HG02870 (cell line): ENCODE data around the gene MRPS31.
"Not testable (repeated sequence)": the region's sequence is repeated elsewhere in the genome, so short reads cannot be mapped to it uniquely, and the experiment has no call there.

Experiments used
- ATAC-seq: cut with Tn5 transposase; IDR thresholded peaks from one replicate; pipeline ENCODE4 v1.9.1; 2021; ENCODE audit warnings: mild to moderate bottlenecking, moderate library complexity; ENCODE audit not compliant: unreplicated experiment

Gene MRPS31

DNA sequence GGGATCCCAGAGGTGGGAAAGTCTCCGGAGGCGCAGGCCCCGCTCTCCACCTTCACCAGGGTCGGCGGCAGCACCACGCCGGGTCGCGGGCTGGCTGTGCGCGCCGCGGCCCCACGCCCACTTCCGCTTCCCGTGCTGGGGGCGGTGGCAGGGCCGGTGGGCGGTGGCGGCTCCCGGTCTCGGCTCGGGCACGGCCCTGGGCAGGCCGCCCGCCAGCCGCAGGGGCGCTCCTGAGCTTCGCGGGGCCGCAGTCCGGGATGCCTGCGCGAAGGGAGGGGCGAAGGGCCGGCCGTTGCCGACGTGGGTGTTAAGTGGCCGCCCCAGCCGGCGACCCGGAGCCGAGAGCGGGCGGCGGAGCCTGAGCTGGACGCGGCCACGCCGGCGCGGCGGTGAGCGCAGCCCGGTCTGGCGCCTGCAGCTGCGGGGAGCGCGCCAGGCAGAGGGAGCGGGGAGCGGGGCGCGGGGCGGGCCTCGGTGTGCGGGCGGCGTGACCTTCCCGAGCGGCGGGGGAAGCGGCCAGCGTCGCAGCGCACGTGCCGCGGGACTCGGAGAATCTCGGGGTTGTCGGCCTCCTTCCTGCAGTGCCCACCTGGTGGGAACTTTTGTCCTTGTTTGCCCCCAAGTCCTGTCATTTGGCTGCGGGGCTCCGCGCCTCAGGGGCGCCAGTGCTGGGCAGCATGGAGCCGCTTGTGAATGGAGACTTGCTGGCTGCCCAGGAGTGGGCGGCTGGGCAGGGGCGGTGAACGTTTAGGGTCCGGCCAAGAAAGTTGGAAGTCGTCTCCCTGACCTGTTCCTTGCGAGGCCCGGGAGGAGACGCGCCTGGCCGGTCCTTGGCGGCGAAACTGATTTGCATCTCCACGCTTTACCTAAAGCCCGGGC is 18.5 kb upstream of the MRPS31 start, which contains the start of gene SLC25A15:
SLC25A15 (plus strand) TSS at position 337 of the 879 bp plus-strand sequence. CDS start 3,616 bp downstream, outside the sequence.
- peak; percentile 64 for ATAC-seq

DNA sequence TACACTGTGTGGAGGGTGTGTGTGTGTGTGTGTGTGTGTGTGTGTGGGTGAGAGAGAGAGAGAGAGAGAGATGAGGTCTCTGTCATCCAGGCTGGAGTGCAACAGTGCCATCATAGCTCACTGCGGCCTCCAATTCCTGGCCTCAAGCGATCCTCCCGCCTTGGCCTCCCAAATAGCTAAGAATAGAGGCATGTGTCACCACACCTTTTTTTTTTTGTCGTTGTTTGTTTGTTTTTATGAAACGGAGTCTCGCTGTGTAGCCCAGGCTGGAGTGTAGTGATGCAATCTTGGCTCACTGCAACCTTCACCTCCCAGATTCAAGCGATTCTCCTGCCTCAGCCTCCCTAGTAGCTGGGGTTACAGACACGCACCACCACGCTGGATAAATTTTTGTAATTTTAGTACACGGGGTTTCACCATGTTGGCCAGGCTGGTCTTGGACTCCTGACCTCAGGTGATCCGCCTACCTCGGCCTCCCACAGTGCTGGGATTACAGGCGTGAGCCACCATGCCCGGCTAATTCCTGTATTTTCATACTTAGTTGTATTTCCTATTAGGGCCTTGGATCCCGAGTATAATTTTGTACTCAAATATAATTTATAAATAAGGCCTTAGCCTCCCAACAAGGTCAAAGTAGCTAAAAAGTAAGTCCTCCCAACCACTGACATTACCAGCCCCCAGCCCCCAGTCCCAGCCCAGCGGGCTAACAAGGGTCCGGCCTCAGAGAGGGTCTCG is 17.7 kb upstream of the MRPS31 start:
- ATAC-seq, result not testable (repeated sequence)

DNA sequence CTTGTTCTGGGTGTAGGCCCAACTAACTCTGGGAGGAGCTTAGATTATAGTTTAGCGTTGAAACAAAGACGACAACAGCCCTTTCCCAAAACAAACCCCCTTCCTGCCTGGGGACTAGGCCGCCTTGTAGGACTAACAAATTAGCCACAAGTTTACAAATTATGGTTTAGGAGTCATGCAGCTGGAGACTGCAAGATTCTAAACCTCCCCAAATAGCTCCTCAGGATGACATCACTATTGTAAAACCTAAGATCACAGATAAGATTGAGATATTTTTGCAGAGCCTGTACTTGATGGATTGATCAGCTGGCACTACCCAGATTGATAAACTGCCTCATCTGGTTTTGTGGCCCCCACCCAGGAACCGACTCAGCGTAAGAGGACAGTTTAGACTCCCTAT is 16.1 kb upstream of the MRPS31 start:
- ATAC-seq, result no peak

DNA sequence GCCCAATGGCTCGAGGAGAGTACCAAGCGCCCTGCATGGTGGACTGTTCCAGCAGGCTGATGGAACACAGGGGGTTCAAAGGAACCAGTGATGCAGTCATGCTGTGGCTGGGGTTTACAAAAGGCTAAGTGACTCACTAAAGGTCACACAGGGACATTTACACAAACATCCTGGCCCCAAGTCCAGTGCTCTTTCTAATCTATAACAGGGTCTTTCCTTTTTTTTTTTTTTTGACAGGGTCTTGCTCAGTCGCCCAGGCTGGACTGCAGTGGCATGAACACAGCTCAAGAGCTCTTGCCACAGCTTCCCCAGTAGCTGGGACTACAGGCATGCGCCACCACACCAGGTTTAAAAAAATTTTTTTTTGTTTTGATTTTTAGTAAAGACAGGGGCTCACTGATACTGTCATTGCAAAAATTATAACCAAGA is 15.6 kb upstream of the MRPS31 start:
- no peak for ATAC-seq

DNA sequence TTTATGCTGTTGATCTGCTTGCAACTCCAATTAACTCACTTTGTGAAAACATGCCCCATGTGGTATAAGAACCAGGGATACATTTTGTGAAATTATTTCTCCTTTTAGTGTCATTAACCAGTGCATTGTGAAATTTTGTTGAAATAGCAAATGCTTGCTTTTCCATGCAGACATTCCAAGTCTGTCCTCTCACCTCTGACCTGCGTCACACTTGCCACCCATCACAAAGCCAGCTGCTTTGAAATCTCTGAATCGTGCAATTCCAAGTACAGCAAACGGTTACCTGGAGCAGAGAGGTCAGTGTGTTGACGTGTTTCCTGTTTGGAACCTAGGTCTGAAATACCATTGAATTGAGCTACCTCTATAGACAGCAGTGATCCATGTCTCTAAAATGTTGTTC is 13.6 kb upstream of the MRPS31 start:
- ATAC-seq, result no peak

DNA sequence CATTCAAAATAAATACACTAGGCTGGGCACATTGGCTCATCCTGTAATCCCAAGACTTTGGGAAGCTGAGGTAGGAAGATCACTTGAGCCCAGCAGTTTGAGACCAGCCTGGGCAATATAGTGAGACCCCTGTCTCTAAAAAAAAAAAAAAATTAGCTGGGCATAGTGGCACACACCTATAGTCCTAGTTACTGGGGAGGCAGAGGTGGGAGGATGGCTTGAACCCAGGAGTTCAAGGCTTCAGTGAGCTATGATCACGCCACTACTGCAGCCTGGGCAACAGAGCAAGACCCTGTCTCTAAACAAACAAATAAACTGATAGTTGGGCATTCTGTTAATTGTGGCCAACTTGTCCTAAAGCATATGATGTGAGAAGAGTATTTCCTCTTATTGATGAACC is 12.0 kb upstream of the MRPS31 start:
- ATAC-seq, result not testable (repeated sequence)

DNA sequence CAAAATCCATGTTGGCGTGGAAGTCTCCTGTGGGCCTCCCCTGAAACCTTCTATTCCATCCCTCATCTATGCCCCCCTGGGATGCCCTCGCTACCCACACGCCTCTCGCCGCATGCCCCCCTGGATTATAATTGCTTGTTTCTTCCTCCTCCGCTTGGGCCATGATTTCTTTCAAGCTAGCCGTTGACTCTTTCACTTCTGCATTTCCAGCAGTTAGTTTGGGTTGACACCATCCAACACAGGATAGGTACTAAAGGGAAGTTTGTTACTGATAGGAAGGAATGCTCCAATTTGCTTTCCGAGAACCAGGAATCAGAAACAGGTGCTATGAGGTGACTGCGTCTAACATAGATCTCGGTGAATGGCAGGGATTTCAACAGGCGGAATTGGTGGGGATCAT is 10.7 kb upstream of the MRPS31 start:
- no peak for ATAC-seq

DNA sequence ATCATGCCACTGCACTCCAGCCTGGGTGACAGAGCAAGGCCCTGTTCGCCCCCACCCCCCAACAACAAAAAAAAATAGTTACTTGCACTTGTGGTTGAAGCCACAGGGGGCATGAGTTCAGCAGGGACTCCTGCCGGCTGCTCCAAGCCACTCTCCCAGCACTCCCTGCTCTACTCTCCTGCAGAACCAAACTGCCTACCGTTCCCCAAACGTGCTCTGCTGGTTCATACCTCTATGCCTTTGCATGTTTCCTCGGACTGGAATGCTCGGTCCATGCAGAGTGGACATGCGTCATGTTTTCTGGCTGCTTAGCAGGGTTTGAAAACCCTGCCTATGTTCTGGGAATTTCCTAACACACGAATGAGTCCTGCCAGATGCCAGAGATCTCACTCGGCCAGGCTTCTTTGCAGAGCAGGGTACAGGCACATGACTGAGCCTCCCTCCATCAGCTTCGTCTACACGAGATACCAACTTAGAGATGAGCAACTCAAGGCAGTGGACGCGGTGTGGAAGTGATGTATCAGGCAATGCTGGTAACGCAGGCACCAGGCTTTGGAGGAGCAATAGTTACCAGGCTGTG is 9.9 kb upstream of the MRPS31 start:
- ATAC-seq, result no peak

DNA sequence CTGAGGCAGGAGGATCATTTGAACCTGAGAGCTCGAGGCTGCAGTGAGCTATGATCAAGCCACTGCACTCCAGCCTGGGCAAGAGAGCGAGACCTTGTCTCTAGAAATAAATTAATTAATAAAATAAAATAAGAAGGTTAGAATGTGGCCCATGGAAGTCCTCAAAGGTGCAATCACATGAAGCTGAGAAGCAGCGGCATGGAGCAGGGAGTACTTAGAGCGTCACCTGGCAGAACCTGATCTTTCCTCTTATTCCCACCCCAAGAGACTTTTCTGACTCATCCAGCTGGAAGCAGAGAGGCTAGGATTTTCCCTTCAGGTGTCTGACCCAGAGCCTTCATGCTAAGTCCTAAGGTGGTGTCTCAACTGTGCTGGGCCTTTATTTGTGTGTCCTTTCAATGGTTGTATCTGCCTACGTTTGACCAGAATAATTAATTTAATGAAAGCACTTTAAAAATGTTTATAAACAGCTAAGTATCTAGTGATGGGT is 8.9 kb upstream of the MRPS31 start:
- no peak for ATAC-seq

DNA sequence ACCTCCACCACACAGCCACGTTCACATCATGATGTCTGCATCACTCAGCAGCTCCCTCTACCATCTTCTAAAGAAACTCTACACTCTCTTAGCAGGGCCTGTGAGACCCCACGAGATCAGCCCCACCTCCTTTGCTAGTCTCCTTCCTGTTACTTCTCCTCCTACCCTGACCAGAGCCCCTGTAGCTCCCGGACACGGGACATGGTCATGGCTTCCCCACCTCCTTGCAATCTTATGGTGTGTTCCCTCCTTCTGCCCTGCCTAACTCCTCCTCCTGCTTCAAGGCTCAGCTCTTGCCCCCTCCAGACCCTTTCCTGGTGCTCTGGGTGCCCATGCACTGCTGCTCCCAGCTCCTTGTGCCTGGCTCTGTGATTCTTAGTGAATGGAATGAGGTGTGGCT is 8.1 kb upstream of the MRPS31 start:
- no peak for ATAC-seq

DNA sequence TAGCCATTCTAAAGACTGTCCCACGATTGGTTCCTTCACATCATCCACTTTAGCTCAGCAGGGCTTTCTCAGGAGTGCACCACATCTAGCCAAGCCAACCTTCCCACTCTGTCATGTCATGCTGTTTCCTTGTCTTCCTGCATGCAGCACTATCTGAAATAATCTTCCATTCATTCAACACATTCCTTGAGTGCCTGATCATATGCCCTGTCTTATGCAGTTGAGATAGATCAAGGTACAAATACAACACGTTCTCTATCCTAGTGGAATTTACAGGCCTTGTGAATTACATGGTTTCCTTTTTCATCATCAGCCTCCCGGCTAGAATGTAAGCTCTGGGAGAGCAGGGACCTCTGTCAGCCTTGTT is 6.8 kb upstream of the MRPS31 start:
- ATAC-seq, result no peak

DNA sequence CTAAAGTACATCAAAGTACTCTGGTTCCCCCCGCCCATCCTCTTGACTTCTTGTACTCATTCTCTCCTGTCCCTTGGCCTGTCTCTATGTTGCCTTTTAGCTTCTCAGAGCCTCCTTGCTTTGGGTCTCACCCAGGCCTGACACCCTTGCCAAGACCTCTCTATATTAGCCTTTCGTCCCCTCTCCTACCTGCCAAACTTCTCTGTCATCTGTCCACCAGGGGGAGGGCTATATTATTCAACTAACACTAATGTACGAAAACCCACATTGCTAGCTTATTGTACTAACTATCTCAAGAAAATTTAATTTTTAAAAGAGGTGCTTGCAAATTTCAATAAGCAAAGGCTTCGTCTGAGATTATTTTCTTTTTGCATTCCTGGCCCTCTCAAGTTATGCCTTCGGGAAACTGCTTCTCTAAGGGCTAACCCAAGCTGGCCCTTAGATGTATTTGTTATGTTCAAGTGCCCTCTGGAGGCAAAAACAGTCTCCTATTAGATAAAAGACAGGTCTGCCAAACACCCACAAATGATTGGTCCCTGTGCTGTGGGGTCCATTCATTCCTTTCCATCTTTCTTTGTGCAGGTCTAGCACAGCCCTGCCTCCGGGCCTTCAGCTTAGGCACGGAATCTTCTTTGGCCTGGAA is 6.3 kb upstream of the MRPS31 start:
- ATAC-seq, result peak; percentile 85

DNA sequence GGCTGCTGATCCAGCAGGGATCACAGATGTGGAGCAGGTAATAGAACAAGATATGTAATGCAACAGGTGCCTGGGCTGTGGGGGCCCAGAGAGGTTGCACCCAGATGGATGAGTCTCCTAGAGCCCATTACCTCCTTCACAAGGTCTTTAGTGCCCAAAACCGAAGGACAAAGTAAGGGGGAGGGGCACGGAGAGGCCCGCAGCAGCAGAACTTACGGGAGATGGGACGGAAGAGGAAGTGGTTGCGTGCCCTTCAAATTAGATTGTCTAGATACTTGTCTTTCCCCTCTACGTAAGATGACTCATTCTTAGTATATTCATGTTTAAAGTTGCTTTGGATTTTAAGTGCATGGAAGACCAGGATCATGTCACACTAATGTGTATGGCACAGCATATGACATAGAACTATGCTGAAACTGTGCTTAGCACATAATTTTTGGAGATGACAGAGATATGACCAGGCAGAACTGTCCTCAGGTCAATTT is 5.7 kb upstream of the MRPS31 start:
- ATAC-seq, result peak; percentile 52

DNA sequence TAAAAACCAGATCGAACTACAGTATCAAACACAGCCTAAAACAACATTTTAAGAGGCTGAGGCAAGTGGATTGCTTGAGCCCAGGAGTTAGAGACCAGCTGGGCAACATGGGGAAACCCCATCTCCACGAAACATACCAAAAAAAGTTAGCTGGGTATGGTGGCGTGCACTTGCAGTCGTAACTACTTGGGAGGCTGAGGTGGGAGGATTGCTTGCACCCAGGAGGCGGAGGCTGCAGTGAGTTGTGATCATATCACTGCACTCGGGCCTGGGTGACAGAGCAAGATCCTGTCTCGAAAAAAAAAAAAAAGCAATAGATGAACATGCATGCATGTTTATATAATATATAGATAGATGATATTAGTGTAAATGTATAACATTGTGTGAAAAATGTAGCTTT is 5.2 kb upstream of the MRPS31 start:
- ATAC-seq, result no peak

DNA sequence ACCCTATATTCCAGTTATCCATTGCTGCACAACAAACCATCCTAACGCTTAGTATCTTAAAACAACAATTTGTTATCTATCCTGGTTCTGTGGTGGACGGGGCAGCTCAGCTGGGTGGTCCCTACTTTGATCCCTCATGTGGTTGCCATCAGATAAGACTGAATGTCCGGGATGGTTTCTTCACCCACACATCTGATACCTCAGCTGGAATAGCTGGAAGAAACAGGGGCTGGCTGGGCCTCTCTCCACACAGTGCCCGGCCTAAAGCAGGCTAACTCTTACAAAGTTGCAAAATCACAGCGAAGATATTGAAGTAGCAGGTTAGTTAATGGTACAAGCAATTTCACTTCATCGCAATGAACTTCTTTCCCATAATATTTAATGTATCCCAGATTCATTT is 3.7 kb upstream of the MRPS31 start:
- ATAC-seq, result no peak

DNA sequence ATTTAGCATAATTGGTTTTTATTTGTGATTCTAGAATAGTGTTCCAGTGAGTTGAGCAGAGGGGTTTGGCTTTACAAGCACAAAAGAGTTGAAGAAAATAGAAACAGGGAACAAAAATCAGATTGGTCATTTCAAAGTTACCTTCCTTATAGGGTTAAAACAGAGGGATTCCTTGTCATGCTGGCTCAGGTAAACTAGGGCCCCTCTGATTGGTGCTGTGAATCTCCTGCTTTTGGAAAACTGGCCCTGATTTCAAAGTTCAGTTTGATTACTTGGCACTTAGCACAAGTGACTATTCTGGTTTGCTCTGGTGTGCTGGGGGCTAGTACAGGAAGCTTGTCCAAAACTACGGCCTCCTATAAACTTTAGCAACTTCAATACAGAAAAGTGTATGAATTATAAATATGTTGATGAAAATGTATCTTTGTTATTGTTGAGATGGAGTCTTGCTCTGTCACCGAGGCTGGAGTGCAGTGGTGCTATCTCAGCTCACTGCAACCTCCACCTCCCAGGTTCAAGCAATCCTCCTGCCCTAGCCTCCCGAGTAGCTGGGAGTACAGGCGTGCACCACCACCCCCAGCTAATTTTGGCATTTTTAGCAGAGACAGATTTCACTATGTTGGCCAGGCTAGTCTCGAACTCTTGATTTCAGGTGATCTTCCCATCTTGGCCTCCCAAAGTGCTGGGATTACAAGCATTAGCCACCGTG is 1.9 kb upstream of the MRPS31 start:
- no peak for ATAC-seq

DNA sequence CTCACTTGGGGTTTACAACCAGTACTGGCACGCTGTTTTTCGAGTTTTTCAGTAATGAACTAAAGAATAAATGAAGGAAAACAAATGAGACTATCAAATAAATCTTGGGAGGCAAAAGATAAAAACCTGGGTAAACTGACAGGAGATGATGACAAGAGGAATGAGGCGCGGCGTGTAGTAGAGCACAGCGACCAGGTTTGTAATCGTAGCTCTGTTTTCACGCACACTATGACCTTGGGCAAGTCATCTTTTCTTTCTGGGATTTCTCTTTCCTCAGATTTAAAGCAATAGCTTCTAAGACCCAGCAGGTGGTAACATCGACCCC is 419 bp downstream of the MRPS31 start:
- no peak for ATAC-seq

DNA sequence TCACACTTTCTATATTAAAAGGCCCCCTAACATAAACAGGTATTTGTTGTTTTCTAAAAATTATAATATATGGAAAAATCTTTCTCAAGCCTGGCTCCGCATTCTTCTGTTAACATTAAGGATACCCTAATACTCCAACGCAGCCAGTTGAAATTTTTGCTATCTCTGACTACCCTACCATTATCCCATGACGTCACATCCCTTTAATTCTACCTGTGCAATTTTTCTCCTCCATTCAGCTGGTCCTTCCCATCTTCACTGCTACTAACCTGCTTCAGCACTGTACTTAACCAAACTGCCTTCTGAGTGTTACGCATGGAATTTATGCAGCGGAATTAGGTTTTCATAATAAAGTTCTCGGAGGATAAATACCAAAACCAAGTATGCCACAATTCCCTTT is 1.0 kb downstream of the MRPS31 start:
- ATAC-seq, result no peak

DNA sequence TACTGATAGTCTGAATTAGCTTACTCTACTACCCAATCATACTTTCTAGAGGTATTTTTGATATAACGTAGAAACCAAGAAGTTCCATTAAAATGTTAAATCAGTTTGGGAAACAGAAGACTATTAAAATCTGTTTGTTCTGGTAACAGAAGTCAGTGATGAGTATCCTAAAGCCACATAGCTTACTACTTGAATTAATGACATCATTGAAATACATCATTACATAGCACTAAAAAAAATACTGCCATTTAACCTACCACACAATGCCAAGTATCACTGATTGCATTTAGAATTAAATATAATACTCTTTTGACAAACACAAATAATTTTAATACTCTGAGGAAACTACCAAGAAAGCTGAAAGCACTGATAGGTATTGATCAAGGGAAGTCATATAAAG is 5.4 kb downstream of the MRPS31 start:
- no peak for ATAC-seq

DNA sequence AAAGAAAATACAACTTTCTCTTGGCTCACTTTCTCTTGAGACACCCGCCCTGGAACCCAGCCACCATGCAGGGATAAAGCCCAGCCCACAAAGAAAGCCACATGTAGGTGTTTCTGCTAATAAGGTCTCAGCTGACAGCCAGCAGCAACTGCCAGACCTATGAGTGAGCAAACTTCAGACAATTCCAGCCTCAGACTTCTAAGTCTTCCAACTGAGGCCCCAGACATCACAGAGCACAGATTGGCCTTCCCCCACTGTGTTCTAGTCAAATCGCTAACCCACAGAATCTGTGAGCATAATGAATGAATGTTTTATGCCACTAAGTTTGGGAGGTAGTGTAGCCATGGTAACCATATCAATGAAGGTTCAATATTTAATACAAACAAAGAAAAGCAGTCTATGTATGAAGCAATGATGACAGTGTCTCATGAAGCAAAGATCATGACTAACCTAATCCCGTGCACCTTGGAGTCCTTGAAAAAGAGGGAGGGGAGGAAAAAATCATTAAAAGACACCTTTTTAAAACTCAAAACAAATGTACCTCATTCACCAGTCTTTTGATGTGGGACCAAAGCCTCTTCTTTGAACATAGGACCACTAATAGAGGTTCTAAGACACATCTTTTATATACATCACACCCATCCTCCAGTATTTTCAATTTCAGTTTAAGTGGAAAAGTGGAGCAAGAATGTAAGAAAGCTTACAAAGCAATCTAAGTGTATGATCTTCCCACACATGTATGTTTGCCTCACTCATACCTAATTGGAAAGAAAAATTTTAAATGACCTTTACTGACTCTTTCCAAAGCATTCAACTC is 6.2 kb downstream of the MRPS31 start:
- peak; percentile 53 for ATAC-seq
